Stimulated activated CD4-positive, alpha-beta T cell treated with anti-CD3 and anti-CD28 coated beads, Interleukin-12 subunit alpha, Interleukin-12 subunit beta, amount 100 ng/mL, for 4 hours (primary cell): ENCODE results near the gene LYZL2.
"Not testable (repeated sequence)": the region's sequence is repeated elsewhere in the genome, so short reads cannot be mapped to it uniquely, and the experiment has no call there.

Source experiments
- DNase-seq: peaks from one replicate; pipeline ENCODE4 v3.0.0-alpha.2; 2020

LYZL2 gene

GRCh38 chr10:30637881-30638467 lies 8.4 kb upstream of the LYZL2 start:
- DNase-seq = no peak

- no peak for DNase-seq
Observed at GRCh38 chr10:30631188-30631587, 1.6 kb upstream of the LYZL2 start.

GRCh38 chr10:30630571-30630970 lies 1.0 kb upstream of the LYZL2 start:
- no peak for DNase-seq

GRCh38 chr10:30628576-30628975 lies 977 bp downstream of the LYZL2 start:
- not testable (repeated sequence) for DNase-seq

- DNase-seq = not testable (repeated sequence)
Observed at GRCh38 chr10:30626837-30627236, 2.7 kb downstream of the LYZL2 start.

- not testable (repeated sequence) for DNase-seq
Observed at GRCh38 chr10:30626196-30626595, 3.4 kb downstream of the LYZL2 start.

- no peak for DNase-seq
Observed at GRCh38 chr10:30625080-30625479, 4.5 kb downstream of the LYZL2 start.

GRCh38 chr10:30619966-30620365 lies 9.6 kb downstream of the LYZL2 start:
- no peak for DNase-seq

GRCh38 chr10:30617070-30617469 lies 12.5 kb downstream of the LYZL2 start:
- no peak for DNase-seq

- not testable (repeated sequence) for DNase-seq
Observed at GRCh38 chr10:30611041-30611440, 18.5 kb downstream of the LYZL2 start.

- no peak for DNase-seq
Observed at GRCh38 chr10:30607814-30608213, 21.7 kb downstream of the LYZL2 start.

GRCh38 chr10:30606313-30606712 lies 23.2 kb downstream of the LYZL2 start:
- no peak for DNase-seq

GRCh38 chr10:30605341-30606121 lies 24.0 kb downstream of the LYZL2 start:
- not testable (repeated sequence) for DNase-seq

GRCh38 chr10:30603589-30603988 lies 26.0 kb downstream of the LYZL2 start:
- DNase-seq = no peak

GRCh38 chr10:30602747-30603146 lies 26.8 kb downstream of the LYZL2 start:
- no peak for DNase-seq

GRCh38 chr10:30600005-30600404 lies 29.5 kb downstream of the LYZL2 start:
- DNase-seq = no peak

GRCh38 chr10:30598105-30598776 lies 31.3 kb downstream of the LYZL2 start:
- DNase-seq = no peak

- not testable (repeated sequence) for DNase-seq
Observed at GRCh38 chr10:30597433-30597824, 32.1 kb downstream of the LYZL2 start.

GRCh38 chr10:30596493-30597432 lies 32.8 kb downstream of the LYZL2 start:
- DNase-seq = not testable (repeated sequence)

GRCh38 chr10:30596013-30596412 lies 33.5 kb downstream of the LYZL2 start:
- no peak for DNase-seq

GRCh38 chr10:30594077-30594476 lies 35.5 kb downstream of the LYZL2 start:
- no peak for DNase-seq

GRCh38 chr10:30592770-30593169 lies 36.8 kb downstream of the LYZL2 start:
- DNase-seq = not testable (repeated sequence)

- peak; percentile 8 for DNase-seq
Observed at GRCh38 chr10:30591249-30591670, 38.3 kb downstream of the LYZL2 start.
